HG03066 (cell line): Measurements from ENCODE around the gene IL12A.

Experiments used
- ATAC-seq: cut with Tn5 transposase; IDR thresholded peaks from one replicate; pipeline ENCODE4 v1.9.1; 2021; ENCODE audit warnings: low read depth; ENCODE audit not compliant: unreplicated experiment

The IL12A gene

DNA sequence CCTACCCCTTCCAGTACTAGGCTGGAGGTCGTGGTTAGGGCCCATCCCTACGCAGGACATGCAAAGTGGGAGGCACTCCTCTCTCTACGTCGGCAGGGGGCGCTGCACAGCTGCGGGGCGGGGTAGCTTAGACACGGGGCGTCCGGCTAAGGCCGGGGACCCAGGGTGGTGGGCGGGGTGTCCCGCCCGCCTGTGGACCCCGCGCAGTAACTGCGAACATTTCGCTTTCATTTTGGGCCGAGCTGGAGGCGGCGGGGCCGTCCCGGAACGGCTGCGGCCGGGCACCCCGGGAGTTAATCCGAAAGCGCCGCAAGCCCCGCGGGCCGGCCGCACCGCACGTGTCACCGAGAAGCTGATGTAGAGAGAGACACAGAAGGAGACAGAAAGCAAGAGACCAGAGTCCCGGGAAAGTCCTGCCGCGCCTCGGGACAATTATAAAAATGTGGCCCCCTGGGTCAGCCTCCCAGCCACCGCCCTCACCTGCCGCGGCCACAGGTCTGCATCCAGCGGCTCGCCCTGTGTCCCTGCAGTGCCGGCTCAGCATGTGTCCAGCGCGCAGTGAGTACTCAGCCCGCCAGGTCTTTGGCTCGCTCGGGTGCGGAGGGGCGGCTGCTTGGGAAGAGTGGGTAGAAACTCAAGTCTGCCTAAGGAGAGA is at the start of gene IL12A:
Gene IL12A, plus strand, starts transcription at position 219 of the 655 bp plus-strand sequence.
- ATAC-seq: peak; percentile 93

DNA sequence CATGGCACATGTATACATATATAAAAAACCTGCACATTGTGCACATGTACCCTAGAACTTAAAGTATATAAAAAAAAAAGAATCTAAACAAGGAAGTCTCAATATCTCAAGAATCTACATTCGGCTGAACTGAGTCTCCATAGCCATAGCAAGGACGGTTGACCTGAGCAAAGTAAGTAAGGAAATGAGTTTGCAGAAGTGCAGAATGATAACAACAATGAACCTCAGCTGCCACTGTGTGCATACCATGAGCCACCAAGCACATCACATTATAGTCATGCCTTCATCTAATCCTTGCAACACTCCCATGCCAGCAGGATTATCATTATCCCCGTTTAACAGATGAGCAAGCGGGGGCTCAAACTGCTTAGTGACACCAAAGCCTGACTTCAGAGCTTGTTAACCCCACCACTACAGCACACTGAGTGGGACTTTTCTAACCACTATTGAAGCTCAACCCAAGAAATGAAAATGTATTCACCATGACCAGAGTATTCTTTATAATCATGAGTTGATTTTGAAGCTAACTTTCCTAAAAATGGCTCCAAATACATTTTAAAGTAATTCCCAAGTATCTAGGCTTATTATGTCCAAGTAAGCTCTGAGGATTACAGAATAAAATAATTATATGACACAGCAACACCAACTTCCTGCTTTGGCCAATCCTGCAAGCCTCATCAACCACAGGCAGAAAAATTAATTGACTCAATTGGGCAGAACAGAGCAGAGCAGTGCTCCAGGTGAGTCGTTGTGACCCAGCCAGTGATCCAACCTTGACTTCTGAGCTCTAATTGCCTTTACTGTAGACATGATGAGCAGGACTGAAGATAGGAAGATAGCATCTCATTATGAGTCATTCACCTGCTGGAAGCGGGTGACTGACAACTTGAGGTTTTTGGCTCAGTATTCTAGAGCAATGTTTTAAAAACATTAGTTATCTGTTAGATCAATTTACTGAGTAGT is 47.3 kb upstream of the IL12A start:
- peak; percentile 68 for ATAC-seq

DNA sequence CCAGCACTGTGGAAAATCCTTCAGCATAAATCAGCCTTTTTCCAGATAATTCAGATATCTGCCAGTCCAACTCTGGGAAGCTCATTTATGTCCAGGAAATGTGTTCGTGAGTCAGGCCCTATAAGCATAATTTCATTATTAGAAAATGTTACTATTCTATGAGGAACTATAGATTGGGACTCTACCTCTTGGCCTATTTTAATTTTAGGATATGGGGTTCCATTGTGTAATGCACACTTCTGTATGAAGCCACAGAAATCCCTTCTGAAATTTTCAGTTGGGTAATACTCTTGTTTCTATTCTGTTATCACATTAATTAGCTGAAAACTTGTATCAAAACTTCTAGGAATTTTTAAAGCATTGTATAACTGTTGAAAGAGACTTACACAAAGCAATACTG is 43.9 kb upstream of the IL12A start:
- ATAC-seq: no peak

DNA sequence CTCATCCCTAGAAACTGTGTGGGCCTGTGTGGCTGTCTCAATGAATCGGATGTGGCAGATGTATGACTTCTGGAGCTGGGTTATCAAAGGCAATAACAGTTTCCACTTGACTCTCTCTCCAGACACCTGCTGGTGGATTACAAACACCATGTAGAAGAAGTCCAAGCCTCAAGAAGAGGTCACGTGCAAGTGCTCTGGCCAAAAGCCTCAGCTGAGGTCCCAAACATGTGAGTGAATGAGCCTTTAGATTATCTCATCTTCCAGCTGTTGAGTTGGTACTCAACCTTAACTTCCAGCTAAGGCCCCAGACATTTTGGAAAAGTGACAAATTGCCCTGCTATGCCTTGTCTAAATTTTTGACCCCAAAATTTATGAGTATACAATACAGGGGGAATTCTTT is 42.7 kb upstream of the IL12A start:
- ATAC-seq: no peak

DNA sequence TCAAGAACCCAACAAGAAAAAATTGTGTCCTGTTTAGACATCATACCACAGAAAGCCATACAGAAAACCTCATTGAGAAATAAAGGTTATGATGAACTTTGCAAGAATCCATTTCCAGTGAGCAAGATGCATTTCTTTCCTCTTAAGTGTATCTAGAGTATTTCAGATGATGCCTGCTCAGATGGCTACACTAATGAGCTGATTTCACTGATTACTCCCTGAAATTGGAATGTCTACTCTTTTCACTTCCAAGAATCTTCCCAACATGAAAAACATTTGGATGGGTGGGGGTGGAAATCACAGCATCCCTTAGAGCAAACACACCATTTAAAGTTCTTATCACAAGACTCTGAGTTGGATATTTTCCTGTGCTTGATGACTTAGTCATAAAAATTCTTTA is 41.4 kb upstream of the IL12A start:
- no peak for ATAC-seq

DNA sequence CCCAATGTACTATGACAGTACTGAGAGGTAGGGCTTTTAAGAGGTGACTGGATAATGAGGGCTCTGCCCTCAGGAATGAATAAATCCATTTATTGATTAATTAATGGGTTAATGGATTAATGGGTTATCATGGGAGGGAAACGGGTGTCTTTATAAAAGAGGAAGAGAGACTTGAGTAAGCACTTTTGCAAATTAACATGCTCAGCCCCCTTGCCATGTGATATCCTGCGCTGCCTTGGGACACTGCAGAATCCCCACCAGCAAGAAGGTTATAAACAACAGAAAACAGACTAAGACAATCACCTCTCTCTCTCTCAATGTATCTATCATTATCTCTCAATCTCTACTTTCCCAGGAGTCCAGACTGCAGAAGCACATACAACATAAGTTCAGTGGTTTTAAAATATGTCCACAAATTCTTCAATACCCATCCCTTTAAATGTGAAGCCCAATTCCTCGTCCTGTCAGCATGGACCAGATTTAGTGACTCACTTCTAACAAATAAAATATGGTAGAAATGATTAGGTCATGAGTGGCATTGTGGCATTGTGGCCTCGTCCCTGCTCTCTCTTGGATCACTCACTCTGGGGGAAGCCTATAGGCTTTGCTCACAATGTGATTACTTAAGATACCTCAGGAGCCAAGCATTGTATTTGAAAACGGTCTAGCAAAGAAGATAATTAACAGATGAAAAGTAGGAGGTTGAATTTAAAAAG is 40.0 kb upstream of the IL12A start:
- no peak for ATAC-seq

DNA sequence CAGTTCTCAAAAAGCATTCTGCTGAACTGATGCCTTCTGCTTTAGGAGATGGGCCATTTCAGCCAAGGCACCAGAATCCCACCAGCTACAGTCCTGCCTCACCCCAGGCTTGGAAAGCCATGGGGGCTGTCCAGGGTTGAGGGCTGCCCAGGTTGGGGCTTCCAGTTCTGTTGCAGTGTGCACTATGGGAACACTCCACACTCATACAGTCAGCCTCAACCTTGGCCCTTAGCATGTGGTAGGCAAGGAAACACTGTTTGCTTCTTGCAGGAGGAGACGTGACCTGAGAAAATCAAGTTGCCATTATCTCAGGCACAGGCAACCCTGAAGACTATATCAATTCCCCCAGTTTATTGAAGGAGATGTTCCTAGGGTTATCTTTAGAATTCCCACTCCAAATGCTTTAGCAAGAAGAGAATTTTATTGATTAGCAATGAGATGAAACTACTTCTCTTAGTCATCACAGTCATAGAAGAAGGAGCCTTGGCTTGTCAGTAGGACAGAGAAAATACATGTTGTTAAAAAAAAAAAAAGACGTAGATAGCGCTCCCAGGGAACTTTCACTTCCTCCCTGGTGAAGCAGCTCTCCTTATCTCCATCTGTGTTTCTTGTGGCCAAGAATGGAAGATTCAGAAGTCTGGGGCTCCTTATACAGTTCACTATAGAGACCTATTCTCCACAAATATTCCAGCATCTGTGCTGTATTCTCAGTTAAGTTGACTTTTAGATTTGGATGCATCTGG is 38.3 kb upstream of the IL12A start:
- ATAC-seq: peak; percentile 80

DNA sequence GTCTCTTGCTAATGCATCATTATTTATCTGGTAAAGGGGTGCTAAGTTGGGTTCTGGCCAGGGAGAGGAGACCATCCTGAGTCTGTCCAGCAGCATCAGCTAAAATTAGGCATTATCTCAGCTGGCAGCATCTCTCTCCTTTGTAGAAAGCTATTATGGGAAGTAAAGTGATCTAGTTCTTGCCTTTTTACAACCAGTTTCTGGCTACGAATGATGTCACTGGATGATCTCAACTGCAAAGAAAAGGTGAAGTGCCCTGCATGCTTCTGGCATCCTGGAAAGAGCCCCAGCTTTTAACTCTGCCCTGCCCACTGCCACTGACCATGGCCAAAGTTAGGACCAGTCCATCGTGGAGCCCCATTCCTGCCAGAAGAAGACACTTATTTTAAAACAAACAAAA is 37.1 kb upstream of the IL12A start:
- no peak for ATAC-seq

DNA sequence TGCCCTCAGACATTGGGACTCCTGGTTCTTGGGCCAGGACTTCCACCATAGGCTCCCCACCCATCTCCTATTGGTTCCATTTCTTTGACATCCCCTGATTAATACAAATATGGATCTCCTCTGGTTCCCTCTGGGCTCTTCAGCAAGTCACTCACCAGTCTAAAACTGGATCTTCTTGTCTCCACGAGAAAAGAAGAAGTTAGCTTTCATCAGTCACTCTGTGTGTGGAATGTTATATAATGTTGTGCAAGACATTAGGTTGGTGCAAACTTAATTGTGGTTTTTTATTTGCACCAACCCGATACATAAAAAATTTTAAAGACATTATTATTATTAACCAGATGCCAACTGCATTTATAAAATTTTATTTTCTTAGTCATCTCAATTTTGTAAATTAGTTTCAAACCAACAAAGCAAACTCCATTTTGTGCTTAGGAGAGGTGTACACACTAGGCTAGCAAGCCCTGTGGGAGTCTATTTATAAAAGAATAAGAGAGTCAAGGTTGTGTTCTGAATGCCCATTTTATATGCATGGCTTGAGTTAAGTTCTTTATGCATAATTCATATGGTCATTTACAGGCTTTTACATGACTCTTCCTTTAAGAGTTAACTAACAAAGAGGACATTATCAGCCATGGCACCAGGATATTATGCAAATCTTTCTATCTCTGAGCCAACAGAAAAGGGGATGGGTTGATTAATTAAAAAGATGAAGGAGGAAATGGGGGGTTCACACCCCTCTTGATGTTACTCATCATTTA is 35.1 kb upstream of the IL12A start:
- ATAC-seq: no peak

DNA sequence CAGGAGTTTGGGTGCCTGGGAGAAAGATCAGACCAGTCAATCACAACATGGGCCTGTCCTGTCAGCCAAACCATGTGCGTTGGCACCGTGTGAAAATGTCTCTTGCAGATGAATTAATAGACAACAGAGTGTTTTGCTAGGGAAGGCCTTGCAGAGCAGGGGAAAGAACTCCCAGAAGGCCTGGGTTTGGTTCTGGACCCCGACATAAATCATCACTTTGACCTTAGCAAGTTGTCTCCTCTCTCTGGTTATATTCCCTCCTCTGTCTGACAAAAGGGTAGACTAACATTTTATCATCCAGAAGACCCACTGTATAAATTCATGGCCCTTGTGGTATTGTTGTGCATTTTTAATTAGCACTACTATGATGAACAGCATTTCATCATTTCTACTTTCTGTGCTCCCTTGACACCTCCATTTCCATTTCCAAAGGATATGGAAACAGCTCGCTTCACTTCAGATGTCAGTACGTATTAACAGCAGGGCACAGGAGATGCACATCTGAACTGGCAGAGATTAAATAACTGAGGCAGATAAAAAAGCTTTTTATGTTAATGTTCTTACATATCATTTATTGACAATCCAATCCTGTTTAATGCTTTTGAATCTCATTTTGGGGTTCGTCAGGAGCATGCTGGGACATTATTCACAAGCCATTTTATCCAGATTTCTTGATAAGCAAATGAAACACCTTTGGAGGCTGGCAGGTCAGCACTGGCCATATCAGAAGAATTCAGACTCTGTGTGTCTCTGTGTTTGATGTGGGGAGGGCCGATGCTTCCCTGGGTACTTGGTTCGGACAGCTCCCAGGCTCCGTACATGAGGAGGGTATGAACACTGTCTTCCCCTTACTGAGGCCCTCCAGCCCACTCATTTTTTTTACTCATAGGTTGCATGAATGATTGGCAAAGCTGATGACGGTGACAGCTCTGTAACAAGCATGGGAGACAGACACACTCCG is 28.2 kb upstream of the IL12A start:
- ATAC-seq: no peak

DNA sequence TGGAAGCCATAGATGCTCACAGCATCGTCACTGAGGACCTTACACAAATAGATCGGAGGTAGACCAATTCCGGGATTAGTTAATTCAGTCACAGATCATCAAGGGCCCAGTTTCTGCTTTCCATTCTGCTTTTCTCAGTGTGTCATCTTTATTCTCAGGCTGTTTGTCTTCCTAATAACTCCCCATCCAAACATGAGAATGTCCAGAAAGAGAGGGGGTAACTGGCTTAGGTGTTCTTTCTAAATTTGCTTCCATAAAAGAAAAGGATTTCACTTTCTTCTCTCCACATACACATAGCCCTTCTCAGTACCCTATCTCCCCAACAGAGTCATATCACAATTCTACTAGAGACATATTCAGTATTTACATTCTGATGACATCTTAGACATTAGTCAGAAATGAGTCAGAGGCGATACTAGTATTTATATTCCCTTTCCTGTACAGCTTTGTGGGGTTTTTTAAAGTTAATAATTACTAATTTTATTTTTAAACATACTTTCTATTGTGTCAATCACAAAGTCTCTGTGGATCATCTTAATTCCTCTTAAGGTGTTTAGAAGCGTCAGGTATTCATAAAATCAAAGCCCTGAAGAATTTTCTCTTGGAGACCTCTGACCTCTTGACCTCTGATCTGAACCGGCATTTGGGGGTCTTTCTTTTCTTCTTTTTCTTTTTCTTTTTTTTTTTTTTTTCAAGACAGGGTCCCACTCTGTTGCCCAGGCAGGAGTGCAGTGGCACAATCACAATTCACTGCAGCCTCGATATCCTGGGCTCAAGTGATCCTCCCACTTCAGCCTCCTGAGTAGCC is 24.3 kb upstream of the IL12A start:
- ATAC-seq: peak; percentile 99

DNA sequence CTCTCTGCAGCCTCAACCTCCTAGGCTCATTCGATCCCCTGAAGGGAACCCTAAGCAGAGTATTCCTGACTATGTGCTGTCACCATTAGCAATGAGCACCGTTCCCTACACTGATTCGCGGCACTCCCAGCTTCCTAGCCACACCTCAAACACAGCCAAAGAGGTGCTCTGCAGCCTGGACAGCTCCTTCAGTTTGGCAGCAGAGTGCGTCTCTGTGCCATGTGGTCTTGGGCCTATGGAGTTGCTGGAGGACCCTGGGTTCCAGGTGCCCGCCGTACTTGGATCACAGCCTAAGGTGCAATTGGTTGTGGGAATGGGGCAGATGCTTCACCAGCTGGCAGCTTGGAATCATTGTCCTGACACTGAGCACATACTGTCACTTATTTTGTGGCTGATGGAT is 17.3 kb upstream of the IL12A start:
- ATAC-seq: no peak

DNA sequence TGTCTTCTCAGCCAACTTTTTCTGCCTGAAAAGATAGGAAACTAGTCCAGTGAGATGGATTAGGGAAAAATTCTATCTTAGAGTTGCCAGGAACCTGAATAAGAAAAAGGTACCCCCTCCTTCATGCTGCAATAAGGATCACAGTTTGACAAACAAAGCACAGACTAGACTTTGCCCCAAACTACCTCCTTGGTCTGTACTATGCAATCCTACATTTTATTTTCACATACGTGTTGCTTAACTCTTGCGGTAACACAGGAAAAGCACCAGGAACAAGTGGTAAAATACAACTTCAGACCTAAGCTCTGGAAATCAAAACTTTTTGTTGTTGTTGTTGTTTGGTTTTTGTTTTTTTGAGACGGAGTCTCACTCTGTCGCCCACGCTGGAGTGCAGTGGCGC is 11.3 kb upstream of the IL12A start:
- ATAC-seq: no peak

DNA sequence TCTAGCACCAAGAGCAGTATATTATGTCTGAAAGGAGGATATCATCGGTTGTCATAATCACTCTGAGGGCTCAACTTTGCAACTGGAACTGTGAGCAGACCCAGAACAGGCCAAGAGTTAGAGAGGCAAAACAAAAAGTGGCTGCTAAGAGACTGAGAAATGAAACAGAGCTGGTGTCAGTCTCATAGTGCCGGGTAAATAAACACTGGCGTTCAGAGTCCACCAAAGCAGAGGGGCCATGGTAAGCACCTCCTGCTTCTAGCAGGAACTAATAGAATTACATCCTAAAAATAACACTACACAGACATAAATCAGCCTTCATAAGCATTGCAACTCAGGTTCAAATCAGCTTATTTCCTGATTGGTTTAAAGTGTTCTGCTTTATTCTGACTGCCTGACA is 10.3 kb upstream of the IL12A start:
- ATAC-seq: peak; percentile 98

DNA sequence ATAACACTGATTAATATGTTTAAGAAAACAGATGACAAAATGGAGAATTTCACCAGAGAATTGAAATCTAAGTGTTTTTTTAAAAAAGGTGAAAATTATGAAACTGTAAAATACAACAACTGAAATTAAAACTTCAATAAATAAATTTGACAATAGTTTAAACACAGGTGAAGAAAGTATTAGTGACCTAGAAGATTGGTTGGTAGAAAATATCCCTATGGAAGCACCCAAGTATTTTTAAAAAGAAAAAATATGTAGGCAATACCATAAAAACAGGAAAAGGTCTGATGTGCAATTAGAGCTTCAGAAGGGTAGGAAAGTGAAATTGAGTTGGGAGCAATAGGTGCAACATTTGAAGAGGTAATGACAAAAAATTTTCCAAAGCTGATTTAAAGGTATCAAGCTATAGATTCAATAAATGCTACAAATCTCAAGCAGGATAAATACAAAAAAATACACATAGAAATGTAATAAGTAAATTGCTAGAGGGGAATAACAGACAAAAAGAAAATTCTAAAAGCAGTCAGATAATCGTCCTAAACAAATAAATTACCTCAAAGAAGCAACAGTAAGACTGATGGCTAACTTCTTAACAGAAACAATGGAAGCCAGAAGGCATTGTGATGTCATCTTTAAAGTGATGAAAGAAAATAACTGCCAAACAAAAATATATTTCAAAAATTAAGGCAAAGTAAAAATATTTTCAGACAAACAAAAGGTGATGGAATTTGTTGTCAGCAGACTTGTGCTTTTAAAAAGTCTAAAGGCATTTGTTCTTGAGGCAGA is 9.5 kb upstream of the IL12A start:
- ATAC-seq: no peak

DNA sequence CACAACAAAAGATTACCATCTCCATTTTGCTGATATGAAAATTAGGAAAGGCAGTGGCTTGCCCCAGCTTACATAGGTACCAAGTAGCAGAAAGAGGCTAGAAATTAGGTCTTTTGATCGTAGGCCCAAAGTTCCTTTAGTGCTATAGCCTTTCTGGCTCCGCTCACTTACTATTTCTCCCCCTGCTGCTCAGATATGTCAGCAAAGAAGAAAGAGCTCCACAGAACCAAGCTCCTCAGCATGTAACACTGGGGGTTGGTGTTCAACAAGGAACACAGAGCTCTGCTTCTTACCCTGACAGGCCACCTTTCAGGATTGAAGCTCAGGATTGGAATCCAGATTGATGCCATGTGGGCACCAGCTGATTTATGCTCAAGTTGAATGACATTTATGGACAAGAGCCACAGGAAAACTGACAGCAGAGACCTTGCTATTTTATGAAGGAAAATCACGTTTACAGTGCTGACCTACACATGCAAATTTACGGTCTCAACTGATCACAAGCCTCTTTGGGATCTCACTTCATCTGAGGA is 6.1 kb upstream of the IL12A start:
- no peak for ATAC-seq

DNA sequence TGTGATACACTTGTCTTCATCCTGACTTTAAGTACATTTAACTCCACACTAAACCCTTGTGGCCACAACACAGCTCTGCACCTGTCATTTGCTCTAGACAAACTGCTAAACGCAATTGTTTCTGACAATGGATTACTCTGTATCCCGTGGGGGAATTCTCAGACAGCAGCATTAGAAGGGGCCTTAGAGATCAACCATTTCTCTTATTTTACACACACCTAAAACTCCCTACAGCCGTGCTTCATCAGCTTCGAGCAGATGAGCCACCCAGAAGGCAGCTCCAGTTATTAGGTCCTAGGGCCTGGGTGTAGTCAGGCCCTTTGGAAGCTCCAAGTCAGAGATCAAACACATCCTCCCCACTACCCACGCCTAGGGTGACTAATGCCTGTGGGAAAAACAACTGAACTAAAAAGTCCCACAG is 1.3 kb upstream of the IL12A start:
- ATAC-seq: no peak
